ENCODE measurements around the gene C2CD2. TPM values are rescaled to one million over a fixed set of nuclear protein-coding genes. Genes with fewer than 3 reads are reported as not detected.

C2CD2 gene
- total RNA-seq, 2 donors from 2014 or later, result 59.5 to 77.3 TPM

GRCh38 chr21:41919666-41920398, 34.0 kb downstream of the C2CD2 start:
- peaks cover 35% of the 10 kb centered on the region for H3K36me3 ChIP-seq
- TF ChIP-seq CTCF (IDR thresholded peaks at IDR 0.05), result no peak

GRCh38 chr21:41918561-41919358, 35.1 kb downstream of the C2CD2 start:
- ATAC-seq (ENCODE audit: insufficient number of reproducible peaks, low FRiP score, low read depth), result no peak
- Histone ChIP-seq H3K4me3 (no peak overlapping the region), H3K27ac (no peak overlapping the region), H3K9me3 (no peaks in the 10 kb centered on the region), H3K4me1 (ENCODE audit: control insufficient read depth in 1 of 2, low read depth in 2 of 2) (peaks cover 0 to 13% of the 10 kb centered on the region in 2 donors), H3K36me3 (peaks cover 45% of the 10 kb centered on the region), H3K27me3 (replicated peaks; ENCODE audit: insufficient read depth) (no peaks in the 10 kb centered on the region)
- DNase-seq (ENCODE audit: low spot score), result no peak
- no peak for TF ChIP-seq CTCF (IDR thresholded peaks at IDR 0.05)

More at GRCh38 chr21:41919666-41920398, 34.0 kb downstream of the C2CD2 start:
- DNase-seq (ENCODE audit: low spot score), result no peak
- ATAC-seq (ENCODE audit: insufficient number of reproducible peaks, low FRiP score, low read depth), result no peak
- Histone ChIP-seq H3K9me3 (no peaks in the 10 kb centered on the region), H3K4me3 (no peak overlapping the region), H3K27ac (no peak overlapping the region), H3K27me3 (replicated peaks; ENCODE audit: insufficient read depth) (no peaks in the 10 kb centered on the region), H3K4me1 (ENCODE audit: control insufficient read depth in 1 of 2, low read depth in 2 of 2) (peaks cover 5 to 24% of the 10 kb centered on the region in 2 donors)

DNA sequence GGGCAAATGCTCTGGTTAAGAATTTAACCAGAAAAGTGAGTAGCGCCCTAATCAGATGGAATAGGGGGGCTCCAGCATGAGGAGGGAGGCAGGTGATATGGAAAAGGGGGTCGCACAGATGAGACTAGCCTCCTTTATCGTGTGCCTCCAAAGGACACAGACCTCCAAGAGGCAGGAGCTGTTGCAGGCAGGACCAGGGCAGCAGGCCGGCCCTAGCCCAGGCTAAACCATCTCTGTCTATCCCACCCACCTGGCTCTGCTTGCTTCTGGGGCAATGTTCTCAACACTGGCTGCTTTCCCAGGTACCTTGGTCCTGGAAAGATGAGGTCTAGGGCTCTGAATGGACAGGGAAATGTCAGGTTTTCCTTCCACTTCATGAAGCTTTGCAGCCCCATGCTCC, 36.3 kb downstream of the C2CD2 start:
- DNase-seq (ENCODE audit: low spot score) (no peak), ATAC-seq (ENCODE audit: insufficient number of reproducible peaks, low FRiP score, low read depth) (no peak)
- peaks cover 56% of the 10 kb centered on the region for H3K36me3 ChIP-seq
- no peak overlapping the region for H3K27ac ChIP-seq
- TF ChIP-seq CTCF (IDR thresholded peaks at IDR 0.05), result no peak
- peaks cover 0 to 4% of the 10 kb centered on the region in 2 donors for H3K4me1 ChIP-seq (ENCODE audit: control insufficient read depth in 1 of 2, low read depth in 2 of 2)
- no peak overlapping the region for H3K4me3 ChIP-seq
- H3K9me3 ChIP-seq, result no peaks in the 10 kb centered on the region
- H3K27me3 ChIP-seq (replicated peaks; ENCODE audit: insufficient read depth), result no peaks in the 10 kb centered on the region

- DNase-seq (ENCODE audit: low spot score), result no peak
- Histone ChIP-seq H3K27me3 (replicated peaks; ENCODE audit: insufficient read depth) (no peaks in the 10 kb centered on the region), H3K36me3 (peaks cover 58% of the 10 kb centered on the region), H3K4me3 (no peak overlapping the region), H3K27ac (no peak overlapping the region), H3K9me3 (no peaks in the 10 kb centered on the region), H3K4me1 (ENCODE audit: control insufficient read depth in 1 of 2, low read depth in 2 of 2) (no peaks in the 10 kb centered on the region)
- no peak for TF ChIP-seq CTCF (IDR thresholded peaks at IDR 0.05)
- no peak for ATAC-seq (ENCODE audit: insufficient number of reproducible peaks, low FRiP score, low read depth)
Measured at GRCh38 chr21:41916888-41917433, 36.9 kb downstream of the C2CD2 start.

GRCh38 chr21:41914965-41915364, 38.9 kb downstream of the C2CD2 start:
- H3K4me3 ChIP-seq, result no peak overlapping the region
- H3K27me3 ChIP-seq (replicated peaks; ENCODE audit: insufficient read depth), result no peaks in the 10 kb centered on the region
- H3K36me3 ChIP-seq, result peaks cover 67% of the 10 kb centered on the region
- TF ChIP-seq CTCF (IDR thresholded peaks at IDR 0.05), result no peak
- H3K9me3 ChIP-seq, result no peaks in the 10 kb centered on the region
- DNase-seq (ENCODE audit: low spot score) (no peak), ATAC-seq (ENCODE audit: insufficient number of reproducible peaks, low FRiP score, low read depth) (no peak)
- H3K27ac ChIP-seq, result no peak overlapping the region
- no peaks in the 10 kb centered on the region for H3K4me1 ChIP-seq (ENCODE audit: control insufficient read depth in 1 of 2, low read depth in 2 of 2)
